ENCODE data around the gene KRT40. TPM values are rescaled to one million over a fixed set of nuclear protein-coding genes. Genes with fewer than 3 reads are reported as not detected.

The KRT40 gene
- total RNA-seq, 1 experiment from 2014 or later: not detected

GRCh38 chr17:40963838-40964237 lies 20.3 kb downstream of the KRT40 start:
- BruUV-seq (replicated peaks): no TSS peak
- ChIA-PET RAD21 (ENCODE audit: low non-redundant PET in 1 of 2, low total read pairs in 2 of 2, uncharacterized antibody in 2 of 2, unreplicated experiment in 2 of 2) (no interaction called here), POLR2A (no interaction called here), CTCF (no interaction called here)
- Histone ChIP-seq H3K4me2 (ENCODE audit: low read length) (no peak overlapping the region), H4K20me1 (ENCODE audit: insufficient read depth) (no peaks in the 10 kb centered on the region), H3K36me3 (ENCODE audit: control insufficient read depth in 1 of 2, insufficient read depth in 2 of 2, low read length in 2 of 2) (peaks cover 0 to 38% of the 10 kb centered on the region in 2 experiments; a peak in 2 of 4 replicates), H3K4me3 (replicated peaks in 1 of 2; ENCODE audit: low read depth in 1 of 2, low read length in 2 of 2) (no peak overlapping the region), H3K4me1 (ENCODE audit: control insufficient read depth in 1 of 2, insufficient read depth in 2 of 2, low read length in 2 of 2) (peaks cover 18 to 19% of the 10 kb centered on the region in 2 experiments), H3K27ac (ENCODE audit: low read depth, low read length) (peak overlapping the region; percentile 39), H3K9me3 (ENCODE audit: control insufficient read depth in 1 of 2, insufficient read depth in 1 of 2, low read depth in 1 of 2, low read length in 2 of 2) (peaks cover 0 to 25% of the 10 kb centered on the region in 2 experiments; a peak in 1 of 4 replicates), H3K9ac (ENCODE audit: low read length) (no peak overlapping the region), H3K79me2 (ENCODE audit: insufficient read depth, low read length) (no peaks in the 10 kb centered on the region), H2AFZ (ENCODE audit: low read depth, low read length, poor library complexity, severe bottlenecking) (no peak overlapping the region), H3K9me2 (ENCODE audit: insufficient read depth) (no peaks in the 10 kb centered on the region), H3K27me3 (ENCODE audit: insufficient read depth, low read length) (no peaks in the 10 kb centered on the region)
- intact Hi-C loops (cut with micrococcal nuclease): no loop called here
- DNase-seq (ENCODE audit: low read depth, low spot score) (no peak), ATAC-seq (peak; percentile 58)
- TF ChIP-seq SRF (IDR thresholded peaks at IDR 0.05; ENCODE audit: low read depth): no peak
- peak in 2 of 3 experiments; percentile 59 to 64; a peak in 4 of 6 replicates for TF ChIP-seq CTCF (IDR thresholded peaks at IDR 0.05 in 2 of 3, conservative IDR thresholded peaks at IDR 0.05 in 1 of 3; ENCODE audit: borderline replicate concordance in 1 of 3, insufficient read depth in 1 of 3, low read depth in 2 of 3, low read length in 2 of 3)
- TF ChIP-seq POLR2A (IDR thresholded peaks at IDR 0.05; ENCODE audit: borderline replicate concordance, extremely low read depth, insufficient read depth, insufficient read length): no peak
- no peak for TF ChIP-seq ZFX (IDR thresholded peaks at IDR 0.05)
- no peak for TF ChIP-seq SIN3A (IDR thresholded peaks at IDR 0.05; ENCODE audit: low read depth)
- TF ChIP-seq POLR2AphosphoS5 (IDR thresholded peaks at IDR 0.05; ENCODE audit: low read depth, low read length): no peak
- no peak for TF ChIP-seq YY1 (IDR thresholded peaks at IDR 0.05; ENCODE audit: extremely low read depth, insufficient replicate concordance, low read depth, low read length)
- no peak for TF ChIP-seq CBX3 (IDR thresholded peaks at IDR 0.05; ENCODE audit: low read depth)
- no peak for TF ChIP-seq SP1 (IDR thresholded peaks at IDR 0.05; ENCODE audit: low read depth)
- no peak for TF ChIP-seq ZBTB33 (IDR thresholded peaks at IDR 0.05; ENCODE audit: extremely low read depth, insufficient replicate concordance, low read length)
- 0 out of 2 replicates have a peak, but pooled peaks have one; percentile 21 for TF ChIP-seq RAD21 (IDR thresholded peaks at IDR 0.05; ENCODE audit: low read depth)
- no peak for TF ChIP-seq MAX (IDR thresholded peaks at IDR 0.05)
- no peak for TF ChIP-seq ELF1 (IDR thresholded peaks at IDR 0.05; ENCODE audit: borderline replicate concordance, low read depth)
- TF ChIP-seq FOSL1 (IDR thresholded peaks at IDR 0.05; ENCODE audit: low read depth): no peak
- no peak for TF ChIP-seq EZH2phosphoT487 (IDR thresholded peaks at IDR 0.05; ENCODE audit: borderline replicate concordance)
- no peak for TF ChIP-seq ATF3 (IDR thresholded peaks at IDR 0.05)

Measured in HCT116 (cell line).